K562 (cell line): ENCODE measurements around the gene HAGHL. TPM values are rescaled to one million over a fixed set of nuclear protein-coding genes. Genes with fewer than 3 reads are reported as not detected.

ENCODE experiments used
- ATAC-seq: fragments of 200-7000 bp; cut with Tn5 transposase; 3 replicates; pipeline ENCODE4 v1.9.1; 2020; ENCODE audit warnings: moderate library complexity
- BruUV-seq: library from RNA; stranded (reverse); fragments of 400-500 nt; replicated peaks from 2 replicates; lab custom pipeline; 2021; lab: Mats Ljungman, UMichigan
- CTCF ChIA-PET: fragments of 300-600 bp; formaldehyde crosslinking; extraction: SDS; loops from one replicate; lab custom pipeline; 2021; ENCODE audit warnings: low intra/inter-chr PET ratio; lab: Yijun Ruan, JAX
- POLR2A ChIA-PET: fragments of 300-600, 350-650 bp; sonication (Branson Sonifier 250); formaldehyde crosslinking; extraction: SDS; loops from one replicate; lab custom pipeline; 2021; ENCODE audit warnings: antibody characterized with exemption, inconsistent platforms; lab: Yijun Ruan, JAX
- DNase-seq, 4 experiments: peaks; one replicate each; pipeline versions ENCODE4 v3.0.0 to v3.0.0-alpha.2; 2011 to 2018; ENCODE audit warnings: low spot score in 3 of 4, mixed read lengths in 3 of 4; ENCODE audit errors: extremely low read depth in 1 of 4
- FAIRE-seq: peaks from 2 replicates; lab custom pipeline; 2011; peaks lifted over from hg19 to GRCh38; lab: Jason Lieb, UNC
- H2AFZ ChIP-seq: 2 replicates; pipeline ENCODE4 v1.6.0; 2011; ENCODE audit warnings: low read depth, low read length, control low read depth, inconsistent platforms
- H3K27ac ChIP-seq: fragments of 200-600 bp; 3 replicates; pipeline ENCODE4 v1.8.0; 2011; ENCODE audit warnings: low read depth, mild to moderate bottlenecking, control low read depth, inconsistent platforms, low read length, moderate library complexity, mixed read lengths; ENCODE audit errors: extremely low read depth
- H3K27me3 ChIP-seq, 2 experiments: fragments of 300-600 bp in 1 of 2; 2 replicates in 1 of 2; 3 replicates in 1 of 2; pipeline versions ENCODE4 v1.6.0 to v1.8.0; 2011; ENCODE audit warnings: inconsistent platforms in 2 of 2, low read length in 2 of 2, mild to moderate bottlenecking in 1 of 2, mixed read lengths in 1 of 2, moderate library complexity in 1 of 2; ENCODE audit not compliant: control insufficient read depth in 2 of 2, insufficient read depth in 2 of 2
- H3K36me3 ChIP-seq: fragments of 300-600 bp; 3 replicates; pipeline ENCODE4 v1.8.0; 2011; ENCODE audit warnings: mild to moderate bottlenecking, low read length, inconsistent platforms; ENCODE audit not compliant: control insufficient read depth, insufficient read depth
- H3K4me1 ChIP-seq, 2 experiments: fragments of 200-600 bp in 1 of 2; replicated peaks in 1 of 2; 2 replicates in 1 of 2; 3 replicates in 1 of 2; pipeline versions ENCODE4 v1.5.1 to v1.8.0; 2011; ENCODE audit warnings: inconsistent platforms in 2 of 2, low read length in 2 of 2, mild to moderate bottlenecking in 1 of 2, mixed read lengths in 1 of 2, moderate library complexity in 1 of 2; ENCODE audit not compliant: control insufficient read depth in 2 of 2, insufficient read depth in 2 of 2
- H3K4me2 ChIP-seq: 2 replicates; pipeline ENCODE4 v1.6.1; 2011; ENCODE audit warnings: low read length, control low read depth, inconsistent platforms, mixed read lengths; ENCODE audit not compliant: insufficient read depth
- H3K4me3 ChIP-seq: fragments of 200-600 bp; sonication (generic), shearing (Covaris generic); 2 replicates; pipeline ENCODE4 v1.5.1; 2016; ENCODE audit warnings: control low read depth, inconsistent platforms
- H3K79me2 ChIP-seq: fragments of 200-600 bp; 3 replicates; pipeline ENCODE4 v1.8.0; 2011; ENCODE audit warnings: low read length, inconsistent platforms; ENCODE audit not compliant: control insufficient read depth, insufficient read depth
- H3K9ac ChIP-seq, 2 experiments: 2 replicates each; pipeline versions ENCODE4 v1.6.0 to v1.6.1; 2011; ENCODE audit warnings: low read depth in 2 of 2, low read length in 2 of 2, control low read depth in 1 of 2, inconsistent platforms in 1 of 2, mild to moderate bottlenecking in 1 of 2, mixed read lengths in 1 of 2; ENCODE audit not compliant: insufficient read depth in 1 of 2
- H3K9me1 ChIP-seq: one replicate; pipeline ENCODE4 v1.6.0; 2011; ENCODE audit warnings: inconsistent platforms, mild to moderate bottlenecking, low read length, moderate library complexity; ENCODE audit not compliant: control insufficient read depth, insufficient read depth
- H3K9me3 ChIP-seq: replicated peaks from 2 replicates; pipeline ENCODE4 v1.5.1; 2011; ENCODE audit warnings: low read depth, low read length, inconsistent platforms; ENCODE audit not compliant: control insufficient read depth, insufficient read depth
- H4K20me1 ChIP-seq: replicated peaks from 2 replicates; pipeline ENCODE4 v1.6.1; 2011; ENCODE audit warnings: low read length, inconsistent platforms, mixed read lengths; ENCODE audit not compliant: control insufficient read depth, insufficient read depth
- ARID2 ChIP-seq: fragments of 450-650 bp; IDR thresholded peaks from 2 replicates; pipeline ENCODE4 v1.6.1; 2017; ENCODE audit warnings: antibody characterized with exemption, mild to moderate bottlenecking
- CTBP1 ChIP-seq: fragments of 450-650 bp; IDR thresholded peaks from 2 replicates; pipeline ENCODE4 v1.6.1; 2016; ENCODE audit warnings: borderline replicate concordance
- CXXC5 ChIP-seq: fragments of 250-450 bp; sonication (Bioruptor Pico); IDR thresholded peaks from 2 replicates; pipeline ENCODE4 v1.8.0; 2022; ENCODE audit warnings: inconsistent platforms, mild to moderate bottlenecking, moderate library complexity
- E2F3 ChIP-seq: fragments of 250-450 bp; sonication (Bioruptor Pico); IDR thresholded peaks from 2 replicates; pipeline ENCODE4 v1.4.0; 2020; ENCODE audit warnings: mild to moderate bottlenecking
- MAFG ChIP-seq: fragments of 450-650 bp; conservative IDR thresholded peaks from 2 replicates; pipeline ENCODE4 v1.6.1; 2016; ENCODE audit warnings: missing genetic modification characterization, missing compliant biosample characterization
- PTBP1 ChIP-seq: fragments of 200-400 bp; formaldehyde crosslinking; IDR thresholded peaks from 2 replicates; pipeline ENCODE4 v1.6.1; 2017; ENCODE audit warnings: low read depth, low read length
- SIRT6 ChIP-seq: IDR thresholded peaks from one replicate; pipeline ENCODE4 v1.6.1; 2012; ENCODE audit warnings: low read depth, mild to moderate bottlenecking, control low read depth, inconsistent platforms, low read length, moderate library complexity
- SUPT5H ChIP-seq: fragments of 450-650 bp; IDR thresholded peaks from 2 replicates; pipeline ENCODE4 v1.6.1; 2016
- TAF9B ChIP-seq: fragments of 450-650 bp; IDR thresholded peaks from 2 replicates; pipeline ENCODE4 v1.6.1; 2018; ENCODE audit warnings: mild to moderate bottlenecking; ENCODE audit not compliant: partially characterized antibody
- ZNF121 ChIP-seq: sonication (generic); formaldehyde crosslinking; conservative IDR thresholded peaks from 2 replicates; pipeline ENCODE4 v1.8.0; 2022; ENCODE audit warnings: missing genetic modification reagents
- ZNF41 ChIP-seq: fragments of 250-450 bp; sonication (Bioruptor Pico); conservative IDR thresholded peaks from 2 replicates; pipeline ENCODE4 v1.4.0; 2020; ENCODE audit warnings: mild to moderate bottlenecking
- WGBS: fragments of 100-300 bp; shearing (Covaris generic); methylation state at CpG from one replicate; pipeline ENCODE4 v1.1.6; 2016; ENCODE audit warnings: low coverage, mixed read lengths; ENCODE audit not compliant: insufficient coverage; ENCODE audit errors: missing lambda C conversion rate; 5-methylcytosine and 5-hydroxymethylcytosine counted together
- in situ Hi-C: fragments of 300-500 bp; cut with MboI; formaldehyde crosslinking; loops from 4 replicates; pipeline ENCODE4 v1.15.0; 2018; ENCODE audit warnings: inconsistent platforms, mixed read lengths
- intact Hi-C: fragments of 100-400 bp; cut with micrococcal nuclease; formaldehyde crosslinking; loops from 2 replicates; pipeline ENCODE4 v1.14.2; 2022
- polyA plus RNA-seq, 8 experiments: library from polyadenylated mRNA; depleted of rRNA in 4 of 8; stranded (reverse) in 5 of 8; unstranded in 3 of 8; fragments of >200 nt; fragmentation: Nextera tagmentation in 2 of 8; fragmentation: Illumina TruSeq in 1 of 8; extraction: Ambion mirVana in 2 of 8; extraction: Trizol in 1 of 8; gene quantifications; 2 replicates each; pipeline versions ENCODE4 v1.2.1 to v1.2.3, GENCODE V29; 2011 to 2014; ENCODE audit warnings: inconsistent platforms in 1 of 8, missing spikeins in 1 of 8
- total RNA-seq, 7 experiments: library from RNA; depleted of rRNA in 6 of 7; stranded (reverse); fragments of >200 nt in 6 of 7; fragmentation: Illumina TruSeq in 2 of 7; extraction: Trizol in 2 of 7; gene quantifications; 2 replicates each; pipeline versions ENCODE4 v1.2.1 to v1.2.3, GENCODE V29; 2011 to 2021; ENCODE audit warnings: low replicate concordance in 1 of 7

Gene HAGHL
- total and polyA plus RNA-seq, 9 of the 15 experiments (the other 6 are each of a cell fraction or from before 2014, with no cell fraction given) = 0.31 to 83.4 (median 20.7) TPM

DNA sequence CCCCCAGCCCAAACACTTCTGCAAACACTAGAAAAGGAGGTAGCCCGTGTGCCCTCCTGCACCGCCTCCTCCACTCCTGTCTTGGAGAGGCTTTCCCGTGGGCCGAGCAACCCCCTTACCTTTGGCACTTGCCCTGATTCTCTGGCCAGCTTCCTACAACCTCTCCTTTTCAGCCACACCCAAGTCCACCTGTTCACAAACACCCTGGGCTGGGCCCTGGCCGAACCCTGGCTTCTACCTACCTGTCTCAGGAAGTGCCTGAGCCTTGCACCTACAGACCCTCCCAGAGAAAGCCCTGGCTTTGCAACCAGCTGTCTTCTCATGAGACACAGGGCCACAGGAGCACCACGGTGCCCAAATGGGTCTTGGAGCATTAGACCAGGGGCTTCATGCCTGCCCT lies 8.0 kb upstream of the HAGHL start:
- Histone ChIP-seq H3K36me3 (peaks cover 31% of the 10 kb centered on the region; the same call in 2 of the 3 replicates), H3K9me3 (no peaks in the 10 kb centered on the region), H3K27ac (no peak overlapping the region), H3K27me3 (no peaks in the 10 kb centered on the region), H3K4me1 (peaks cover 17 to 98% of the 10 kb centered on the region in 2 experiments; a peak in 4 of 5 replicates), H3K9ac (peak overlapping the region in 1 of 2 experiments; percentile 85; a peak in 2 of 4 replicates), H3K4me3 (no peak overlapping the region), H3K4me2 (peak overlapping the region; percentile 40; the same call in 1 of the 2 replicates), H3K79me2 (peaks cover 54% of the 10 kb centered on the region), H2AFZ (no peak overlapping the region), H3K9me1 (peaks cover 3% of the 10 kb centered on the region), H4K20me1 (no peaks in the 10 kb centered on the region; the same call in 1 of the 2 replicates)
- ChIA-PET CTCF (no interaction called here), POLR2A (interaction anchor here (0.6 to 1.0 kb wide), 2 partner anchors 12 to 21 kb away, joined by 3 read pairs; no protein-coding TSS in a partner anchor)
- no TSS peak for BruUV-seq
- no peak for DNase-seq
- in situ Hi-C loops = loop anchor here (10.0 kb wide), 1 partner anchor 336 kb away; no protein-coding TSS in a partner anchor
- TF ChIP-seq ZNF41 (CRISPR knock-in tag) = no peak
- no peak for TF ChIP-seq SIRT6
- no peak for TF ChIP-seq CXXC5 (CRISPR knock-in tag)
- TF ChIP-seq SUPT5H = 0 out of 2 replicates have a peak, but pooled peaks have one; percentile 16
- no peak for TF ChIP-seq MAFG
- TF ChIP-seq PTBP1 = 0 out of 2 replicates have a peak, but pooled peaks have one; percentile 23
- TF ChIP-seq E2F3 (CRISPR knock-in tag) = no peak
- no peak for TF ChIP-seq CTBP1
- no peak for TF ChIP-seq ZNF121 (CRISPR knock-in tag)
- TF ChIP-seq ARID2 = no peak
- no peak for TF ChIP-seq TAF9B
- WGBS = 84% methylated on average over 6 of the region's 6 CpGs
- intact Hi-C loops = no loop called here
- ATAC-seq = no peak
- FAIRE-seq = no peak
